Measurements from ENCODE around the gene DIAPH2.

DNA sequence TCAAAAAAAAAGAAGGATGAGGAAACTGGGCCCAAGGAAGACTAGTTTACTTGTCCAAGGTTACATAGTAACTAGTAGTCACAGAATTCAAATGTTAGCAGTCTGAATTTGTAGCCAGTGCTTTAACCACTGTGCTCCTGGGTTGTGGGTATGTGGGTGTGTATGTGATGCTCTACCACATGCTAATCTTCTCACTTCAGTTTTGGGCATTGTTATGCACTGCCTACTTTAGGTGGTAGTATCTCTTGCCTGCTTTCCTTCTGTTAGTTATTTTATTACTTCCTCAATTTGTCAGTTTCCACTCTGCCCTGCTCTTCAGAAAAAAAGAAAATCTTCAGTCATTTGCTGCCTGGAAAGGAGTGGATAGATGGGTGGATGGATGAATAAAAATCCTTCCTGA, 418.3 kb downstream of the DIAPH2 start:
- TF ChIP-seq GATA3 (IDR thresholded peaks at IDR 0.05; ENCODE audit: low read depth, low read length) (no peak), GATA2 (IDR thresholded peaks at IDR 0.05; ENCODE audit: low read depth, low read length) (no peak)

All from SH-SY5Y (cell line).